Renal cortex interstitium (tissue), 11 donors: ENCODE measurements around the gene TBP. TPM values are rescaled to one million over a fixed set of nuclear protein-coding genes. Genes with fewer than 3 reads are reported as not detected.
A peak's percentile ranks its signal among the peaks of the same experiment; 100 is the strongest.
"Not testable (repeated sequence)": the region's sequence is repeated elsewhere in the genome, so short reads cannot be mapped to it uniquely, and the experiment has no call there.

Experiments used
- DNase-seq, 11 donors: peaks; one replicate each; pipeline ENCODE4 v3.0.0-alpha.2; 2013; ENCODE audit warnings: low read depth in 9 of 11, low spot score in 4 of 11; ENCODE audit errors: extremely low read depth in 1 of 11
- polyA plus RNA-seq, 3 donors: library from polyadenylated mRNA; unstranded; fragments of 120-200 nt; gene quantifications; one replicate each; pipeline ENCODE4 v1.2.1, GENCODE V29; 2013; ENCODE audit not compliant: insufficient read length in 3 of 3

Gene TBP
- polyA plus RNA-seq, 3 donors, result 20.8 to 28.8 (median 22.9) TPM

DNA sequence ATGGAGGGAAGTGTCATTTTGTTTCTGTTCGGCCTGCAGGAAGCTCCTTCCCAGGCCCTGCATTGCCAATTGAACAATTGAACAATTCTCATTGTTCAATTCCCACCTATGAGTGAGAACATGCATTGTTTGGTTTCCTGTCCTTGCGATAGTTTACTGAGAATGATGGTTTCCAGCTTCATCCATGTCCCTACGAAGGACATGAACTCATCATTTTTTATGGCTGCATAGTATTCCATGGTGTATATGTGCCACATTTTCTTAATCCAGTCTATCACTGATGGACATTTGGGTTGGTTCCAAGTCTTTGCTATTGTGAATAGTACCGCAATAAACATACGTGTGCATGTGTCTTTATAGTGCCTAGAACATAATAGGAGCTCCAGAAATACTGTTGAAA lies 26.2 kb upstream of the TBP start:
- DNase-seq, result not testable (repeated sequence)

DNA sequence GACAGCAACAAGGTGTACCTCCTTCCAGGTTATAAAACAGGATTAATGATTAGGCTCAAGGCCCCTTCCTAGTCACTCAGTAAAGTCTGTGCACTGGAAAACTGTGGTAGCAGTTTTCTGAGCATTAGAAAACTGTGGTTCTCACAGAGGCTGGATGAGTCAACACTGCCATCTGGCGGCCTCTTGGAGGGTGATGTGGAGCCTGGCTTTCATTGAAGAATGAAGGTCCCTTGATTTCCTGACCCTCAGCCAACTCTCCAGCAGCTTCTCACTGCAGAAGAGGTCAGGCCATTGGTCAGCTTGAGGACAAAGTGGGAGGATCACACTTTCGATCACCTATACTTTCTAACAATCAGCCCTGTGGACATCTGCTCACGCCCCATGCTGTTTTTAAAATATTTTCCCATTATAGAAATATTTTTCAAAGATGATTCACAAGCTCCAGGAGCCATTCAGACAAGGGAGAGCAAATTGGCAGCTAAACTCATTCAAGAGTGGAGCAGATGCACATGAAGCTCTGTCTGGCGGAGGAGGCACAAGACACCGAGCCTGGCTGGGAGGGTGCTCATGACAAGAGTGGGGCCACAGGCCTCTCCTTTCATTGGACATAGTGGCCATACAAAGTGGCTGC lies 24.2 kb upstream of the TBP start:
- peak in 10 of 11 donors; percentile 58 to 85 (median 70) for DNase-seq

DNA sequence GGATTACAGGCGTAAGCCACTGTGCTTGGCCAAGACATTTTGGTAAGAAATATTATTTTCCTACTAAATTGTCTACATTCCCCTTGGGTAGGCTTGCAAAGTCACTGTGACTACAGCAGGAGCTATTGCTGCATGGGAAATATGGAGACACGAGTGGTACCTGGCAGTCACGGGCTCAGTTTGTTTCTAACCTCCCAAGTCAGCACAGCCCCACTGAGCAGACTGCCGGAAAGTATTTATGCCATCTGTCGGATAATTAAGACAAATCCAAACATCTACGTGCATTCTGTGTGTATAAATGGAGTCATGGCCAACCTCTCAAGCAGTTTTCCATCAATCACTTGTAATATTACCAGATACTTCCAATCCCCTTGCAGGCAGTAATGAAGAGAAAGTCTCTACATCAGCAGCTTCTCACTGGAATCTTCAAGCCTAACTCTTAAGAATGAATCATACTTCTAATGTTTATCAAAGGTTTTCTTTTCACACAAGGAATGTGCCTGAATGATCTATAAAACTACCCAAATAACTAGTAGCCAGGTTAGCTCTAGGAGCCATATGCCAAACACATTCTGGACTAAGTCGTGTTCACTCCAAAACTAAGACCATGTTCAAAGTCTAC lies 21.2 kb upstream of the TBP start:
- no peak for DNase-seq

DNA sequence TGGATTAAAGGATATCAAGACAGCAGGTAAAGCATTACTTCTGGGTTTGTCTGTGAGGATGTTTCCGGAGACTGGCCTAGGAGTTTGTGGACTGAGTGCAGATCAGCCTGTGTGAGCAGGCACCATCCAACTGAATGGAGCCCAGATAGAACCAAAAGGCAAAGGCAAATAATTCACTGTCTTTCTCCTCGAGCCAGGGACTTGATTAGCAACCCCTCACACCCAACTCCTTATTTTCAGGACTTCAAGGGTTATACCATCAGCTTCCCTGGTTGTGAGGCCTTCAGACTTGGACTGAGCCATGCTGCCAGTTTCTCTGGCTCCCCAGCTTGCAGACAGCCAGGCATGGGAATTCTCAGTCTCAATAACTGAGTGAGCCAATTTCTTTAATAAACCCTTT lies 20.4 kb upstream of the TBP start:
- DNase-seq, result no peak

DNA sequence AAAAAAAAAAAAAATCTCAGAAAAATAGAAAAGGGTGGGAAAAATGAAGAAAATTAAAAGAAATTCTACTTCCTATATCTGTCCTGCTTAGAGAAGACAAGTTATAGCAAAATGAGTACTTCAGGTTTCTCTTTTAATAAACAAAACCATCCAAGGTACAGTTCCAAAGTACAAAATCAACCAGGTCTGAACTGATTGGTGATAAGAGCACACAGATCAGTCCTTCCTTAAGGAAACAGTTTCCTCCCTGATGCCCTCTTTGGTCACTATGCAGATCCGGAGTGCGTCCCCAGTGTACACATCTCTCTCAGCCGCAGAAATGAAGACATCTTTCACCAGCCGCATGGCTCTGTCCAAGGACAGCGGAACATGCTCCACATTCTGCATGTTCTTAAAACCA lies 19.2 kb upstream of the TBP start:
- DNase-seq, result no peak

DNA sequence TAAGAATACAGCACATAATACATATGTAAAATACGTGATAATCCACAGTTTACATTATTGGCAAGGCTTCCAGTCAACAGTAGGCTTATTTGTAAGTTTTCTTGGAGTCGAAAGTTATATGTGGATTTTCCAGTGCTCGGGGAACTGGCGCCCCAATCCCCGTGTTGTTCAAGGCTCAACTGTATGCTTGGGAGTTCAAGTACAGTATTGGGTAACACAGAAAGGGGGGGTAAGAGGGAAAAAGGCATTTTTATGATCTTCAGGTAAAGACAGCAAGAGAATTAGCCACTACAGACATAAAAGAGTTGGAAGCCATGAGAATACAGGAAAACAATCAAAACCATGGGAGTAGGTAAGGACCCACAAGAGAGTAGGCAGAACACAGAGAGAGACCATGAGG lies 17.5 kb upstream of the TBP start:
- no peak for DNase-seq

DNA sequence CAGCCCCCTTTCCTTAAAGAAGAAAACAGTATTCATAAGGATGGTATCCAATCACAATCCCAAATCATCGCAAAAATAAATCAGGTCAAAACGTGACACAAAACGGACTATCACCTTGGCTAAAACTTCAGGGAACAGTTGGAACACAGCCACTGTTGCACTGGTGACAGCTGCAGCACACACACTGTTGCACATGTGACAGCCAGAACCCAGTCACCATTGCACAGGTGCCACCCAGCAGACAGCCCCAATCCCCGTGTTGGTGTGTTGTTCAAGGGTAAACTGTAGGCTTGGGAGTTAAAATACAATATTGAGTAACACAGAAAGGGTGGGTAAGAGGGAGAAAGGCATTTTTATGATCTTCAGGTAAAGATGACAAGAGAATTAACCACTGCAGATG lies 16.8 kb upstream of the TBP start:
- DNase-seq, result no peak

DNA sequence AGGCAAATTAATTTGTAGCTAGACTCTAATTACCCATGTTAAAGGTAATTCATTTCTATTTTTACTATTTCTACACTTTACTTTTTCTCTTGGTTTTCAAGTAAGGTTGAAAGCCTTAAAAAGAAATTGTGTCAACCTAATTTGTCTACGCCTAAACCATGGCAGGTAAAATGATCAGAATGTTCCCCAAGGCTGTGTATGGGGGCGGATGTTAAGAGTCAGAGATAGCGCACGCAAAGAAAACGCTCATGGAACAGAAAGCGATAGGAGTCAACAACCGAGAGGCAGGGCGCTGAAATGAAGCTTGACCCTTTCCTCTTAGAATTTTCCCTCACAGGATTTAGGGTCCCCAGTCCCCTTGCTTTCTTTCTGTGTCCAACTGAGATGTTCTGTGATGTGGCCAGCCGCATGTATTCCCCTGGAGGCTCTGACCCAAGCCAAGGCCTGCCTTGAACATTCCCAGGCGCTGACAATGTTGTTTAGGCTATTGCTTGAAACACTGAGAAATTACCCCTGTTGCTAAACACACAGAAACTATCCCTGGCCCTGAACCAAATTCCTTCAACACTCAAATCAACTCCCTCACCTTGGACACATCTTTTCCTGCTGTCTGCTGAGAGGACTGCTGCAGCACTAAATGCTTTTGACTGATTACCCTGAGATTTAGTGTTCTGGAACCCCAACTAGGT lies 12.0 kb upstream of the TBP start:
- DNase-seq, result no peak

DNA sequence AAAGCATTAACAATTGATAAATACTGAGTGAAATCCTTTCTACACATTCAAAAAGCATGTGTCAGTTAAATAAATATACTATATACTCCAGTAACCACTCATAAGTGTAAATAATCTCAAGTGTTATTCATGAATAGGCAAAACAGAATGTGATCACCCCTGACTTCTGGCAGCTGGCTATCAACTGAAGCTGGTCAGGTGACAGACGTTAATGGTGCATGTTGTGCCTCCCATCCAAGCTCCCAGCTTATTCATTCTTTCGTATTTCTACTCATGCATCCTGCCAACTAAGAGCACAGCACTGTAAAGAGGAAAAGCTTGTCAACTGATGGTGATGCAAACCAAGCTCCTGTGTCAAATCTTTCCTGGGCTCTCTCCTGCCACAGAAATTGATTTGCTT lies 8.8 kb upstream of the TBP start:
- no peak for DNase-seq

DNA sequence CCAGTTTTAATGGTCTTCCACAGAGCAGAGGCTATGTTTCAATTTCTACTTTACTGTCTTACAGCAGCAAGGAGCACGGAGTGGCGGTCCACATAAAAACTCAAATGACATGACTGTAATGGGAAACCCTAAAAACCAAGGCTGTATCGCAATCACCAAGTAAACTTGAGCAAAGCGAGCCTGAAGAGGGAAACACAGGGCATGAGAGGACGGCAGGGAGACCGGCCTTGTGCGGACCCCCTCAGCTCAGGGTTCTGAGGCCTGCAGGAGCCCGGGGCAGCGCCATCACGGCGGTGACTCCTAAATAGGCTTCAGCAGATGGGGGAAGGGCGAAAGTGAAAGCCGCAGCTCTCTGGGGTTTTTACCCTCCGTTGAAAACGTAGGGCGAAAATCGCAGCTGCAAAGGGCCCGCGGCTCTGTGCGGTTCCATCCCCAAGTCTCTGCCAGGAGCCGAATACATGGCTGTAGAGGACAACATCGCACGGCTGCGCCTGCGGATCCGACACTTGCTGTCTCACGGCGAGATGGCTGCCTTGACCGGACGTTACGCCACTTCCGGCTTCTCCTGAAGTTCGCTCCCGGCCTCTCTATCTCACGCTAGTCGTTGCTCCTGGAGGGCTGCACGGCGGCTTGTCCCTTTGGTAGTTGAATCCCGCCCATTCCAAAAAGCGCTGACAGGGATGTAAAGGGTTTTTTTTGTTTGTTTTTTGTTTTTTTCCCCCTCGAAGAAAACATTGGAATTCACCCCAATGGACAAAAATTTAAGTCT lies 1.2 kb upstream of the TBP start, which contains the start of gene PSMB1:
Gene PSMB1, minus strand, starts transcription at position 543 of the 769 bp plus-strand sequence. Its CDS starts 65 bp downstream, at position 478.
- peak; percentile 87 to 97 (median 93) for DNase-seq

DNA sequence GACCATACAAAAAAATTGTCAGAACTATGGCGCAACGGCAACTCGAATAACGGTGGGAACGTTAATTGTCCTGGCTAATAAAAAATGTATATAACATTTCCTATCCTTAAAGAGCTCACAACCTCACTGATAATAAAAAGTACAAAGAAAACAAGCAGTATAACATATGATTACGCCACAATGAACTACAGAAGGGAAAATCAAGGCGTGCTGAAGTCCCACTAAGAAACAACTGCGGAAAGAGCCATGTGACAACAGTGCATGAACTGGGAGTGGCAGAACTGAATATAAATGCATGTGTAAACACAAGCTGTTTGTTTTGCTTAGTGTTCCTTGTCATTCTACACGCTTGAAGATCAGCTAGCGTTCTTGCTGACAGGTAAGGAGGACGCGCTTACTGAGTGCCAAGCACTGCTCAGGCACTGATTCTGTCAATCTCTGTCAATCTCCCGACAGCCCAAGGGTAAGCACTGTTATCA lies 596 bp upstream of the TBP start:
- DNase-seq, result peak in 6 of 11 donors; percentile 22 to 40 (median 35)

DNA sequence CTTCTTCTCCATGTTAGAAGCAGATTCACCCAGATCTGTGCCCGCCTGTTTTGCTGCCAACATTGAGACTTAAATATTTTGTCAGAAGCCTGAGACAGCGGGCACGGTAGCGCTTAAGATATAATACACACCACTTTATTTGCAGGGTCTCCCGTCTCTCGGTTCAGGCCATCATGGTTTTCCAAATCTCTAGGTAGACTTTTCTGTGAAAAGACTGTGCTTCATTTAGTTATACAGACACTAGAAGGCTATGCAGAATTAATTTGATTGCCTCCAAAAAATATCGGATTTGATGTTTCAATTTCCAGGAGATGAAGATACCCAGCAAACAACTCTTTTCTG lies 598 bp downstream of the TBP start:
- peak in 3 of 11 donors; percentile 5 to 12 (median 6) for DNase-seq

DNA sequence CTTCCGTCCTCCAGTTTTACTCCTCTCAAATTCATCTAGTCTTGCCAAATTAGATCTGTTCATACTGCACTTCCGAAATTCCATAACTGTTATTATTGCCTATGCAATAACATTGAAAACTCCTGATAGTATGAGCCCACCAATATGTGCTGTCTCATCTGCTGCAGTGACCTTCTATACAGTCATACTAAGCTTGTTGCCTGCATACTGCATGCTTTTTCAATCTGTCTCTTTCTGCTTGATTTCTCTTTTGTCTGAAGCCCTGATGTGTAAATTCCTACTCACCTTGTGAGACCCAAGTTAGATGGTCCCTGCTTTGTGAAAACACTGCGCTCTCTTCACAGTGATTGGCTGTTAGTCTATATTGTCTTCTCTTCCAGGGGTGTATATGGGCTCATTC lies 1.1 kb downstream of the TBP start:
- no peak for DNase-seq

DNA sequence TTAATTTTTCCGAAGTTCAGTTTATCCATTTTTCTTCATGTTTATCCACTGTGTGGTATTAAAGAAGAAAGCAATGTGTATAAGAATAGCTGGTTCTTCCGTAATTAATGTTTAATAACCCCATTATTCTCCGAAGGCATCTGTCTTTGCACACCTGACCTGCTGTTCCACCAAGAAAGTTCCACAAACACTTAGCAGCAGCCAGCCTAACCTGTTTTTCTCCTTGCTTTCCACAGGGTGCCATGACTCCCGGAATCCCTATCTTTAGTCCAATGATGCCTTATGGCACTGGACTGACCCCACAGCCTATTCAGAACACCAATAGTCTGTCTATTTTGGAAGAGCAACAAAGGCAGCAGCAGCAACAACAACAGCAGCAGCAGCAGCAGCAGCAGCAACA lies 7.4 kb downstream of the TBP start:
- no peak for DNase-seq

DNA sequence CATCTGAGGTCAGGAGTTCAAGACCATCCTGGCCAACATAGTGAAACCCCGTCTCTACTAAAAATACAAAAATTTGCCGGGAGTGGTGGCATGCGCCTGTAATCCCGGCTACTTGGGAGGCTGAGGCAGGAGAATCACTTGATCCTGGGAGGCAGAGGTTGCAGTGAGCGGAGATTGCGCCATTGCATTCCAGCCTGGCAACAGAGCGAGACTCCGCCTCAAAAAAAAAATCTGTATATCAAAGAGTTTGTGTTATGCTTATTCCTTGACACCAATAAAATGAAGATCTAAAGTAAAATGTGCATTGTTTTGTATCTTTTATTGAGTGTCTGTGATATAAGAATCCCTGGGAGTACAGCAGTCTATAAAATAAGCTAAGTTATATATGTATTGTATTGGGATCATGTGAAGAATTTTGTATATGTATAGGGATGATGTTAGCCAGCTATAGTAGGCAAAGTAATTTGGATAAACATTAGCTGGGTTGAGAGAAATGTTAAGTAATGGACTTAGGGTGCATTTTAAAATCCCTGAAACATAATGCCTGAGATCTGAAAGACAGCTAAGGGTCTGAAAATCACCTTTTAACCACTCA lies 10.9 kb downstream of the TBP start:
- no peak for DNase-seq

DNA sequence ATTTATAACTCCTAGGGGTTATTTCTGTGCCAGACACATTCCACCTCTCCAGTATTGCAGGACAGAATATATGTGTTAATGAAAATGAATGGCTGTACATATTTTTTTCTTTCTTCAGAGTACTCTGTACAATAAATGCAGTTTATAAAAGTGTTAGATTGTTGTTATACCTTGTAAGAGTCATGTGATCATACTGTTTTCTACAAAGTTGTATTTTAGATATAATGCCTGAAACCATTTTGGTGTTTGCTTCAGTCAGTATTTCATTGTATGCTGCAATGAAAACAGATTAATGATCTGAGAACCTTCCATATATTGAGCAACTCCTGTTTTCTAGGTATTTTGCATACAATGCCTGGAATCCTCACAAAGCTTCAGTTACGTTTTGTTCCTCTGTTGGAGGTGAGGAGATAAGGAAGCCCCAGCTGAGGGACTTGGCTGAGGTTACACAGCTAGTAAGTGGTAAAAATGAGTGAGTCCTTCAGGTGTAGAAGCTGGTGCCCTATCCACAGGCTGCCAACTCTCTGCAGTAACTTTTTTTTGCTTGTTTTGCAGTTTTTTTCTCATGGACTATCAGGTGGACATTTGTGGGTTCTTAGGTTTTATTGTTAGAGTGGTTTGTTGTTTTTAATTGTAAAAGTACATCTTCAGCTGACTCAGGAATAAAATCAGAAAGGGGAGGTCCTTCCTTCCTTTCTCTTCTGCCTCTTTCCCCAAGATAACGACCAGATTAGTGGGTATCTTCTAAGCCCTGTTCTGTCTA lies 18.7 kb downstream of the TBP start:
- no peak for DNase-seq

DNA sequence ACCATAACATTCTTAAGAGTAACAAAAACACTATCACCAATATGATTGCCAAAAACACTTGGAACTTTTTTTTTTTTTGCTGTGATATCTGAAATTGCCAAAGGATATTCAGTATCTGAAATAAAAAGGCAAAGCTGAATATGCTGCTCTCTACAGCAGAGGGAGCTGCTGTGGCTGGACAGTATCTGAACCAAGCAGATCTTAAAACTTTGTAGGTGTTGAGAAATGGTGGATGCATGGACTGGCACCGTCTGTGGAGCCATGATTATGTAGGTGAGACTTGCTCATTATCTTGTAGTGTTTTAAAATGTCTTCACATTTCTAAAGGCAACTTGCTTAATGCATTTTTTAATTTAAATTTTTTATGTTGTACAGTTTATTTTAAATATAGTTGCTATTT lies 21.1 kb downstream of the TBP start:
- no peak for DNase-seq

DNA sequence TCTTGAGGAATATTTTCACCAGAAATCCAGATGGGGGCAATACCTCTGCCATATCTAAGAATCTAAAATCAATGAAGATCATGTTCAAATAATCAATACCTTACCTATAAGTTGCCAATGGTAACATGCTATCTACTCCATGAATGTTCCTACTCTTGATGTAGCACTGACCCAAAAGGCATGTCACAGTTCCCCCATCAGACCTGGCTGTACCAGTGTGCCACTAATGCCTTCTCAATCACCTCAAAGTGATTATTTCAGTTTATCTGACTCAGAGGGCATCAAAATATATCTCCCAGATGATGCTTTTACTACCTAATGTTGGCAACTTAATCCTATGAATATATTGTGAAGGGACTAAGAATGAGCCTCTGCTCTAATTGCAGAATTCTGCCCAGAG lies 24.7 kb downstream of the TBP start:
- no peak for DNase-seq

DNA sequence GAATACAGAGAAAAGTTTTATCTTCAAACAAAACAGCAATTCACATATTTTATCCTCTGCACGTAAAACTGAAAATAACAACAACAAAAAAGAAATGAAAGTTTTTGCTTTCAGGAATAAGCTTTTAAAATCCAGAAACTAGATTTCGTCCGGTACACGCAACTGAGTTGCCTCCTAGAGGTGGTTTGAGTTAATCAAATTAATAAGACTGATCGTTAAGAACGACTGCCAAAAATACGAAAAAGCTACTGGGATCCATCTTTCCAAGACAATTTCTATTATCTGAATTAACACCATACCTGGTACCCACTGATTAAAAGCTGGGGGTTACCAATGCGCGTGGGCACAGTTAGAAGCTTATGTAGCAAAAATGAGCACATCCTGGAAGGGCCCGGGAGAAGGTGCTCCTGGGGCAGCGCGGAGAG lies 29.6 kb downstream of the TBP start:
- DNase-seq, result peak in 2 of 11 donors; percentile 7 to 11
